GM12892 (cell line): ENCODE results near the gene SPATA25.

Source experiments
- POLR2A ChIP-seq: IDR thresholded peaks from 2 replicates; pipeline ENCODE4 v1.6.1; 2011; ENCODE audit warnings: low read depth, low read length, control low read depth
- POLR2AphosphoS5 ChIP-seq: IDR thresholded peaks from 2 replicates; pipeline ENCODE4 v1.6.1; 2011; ENCODE audit warnings: low read depth, low read length, control low read depth

DNA sequence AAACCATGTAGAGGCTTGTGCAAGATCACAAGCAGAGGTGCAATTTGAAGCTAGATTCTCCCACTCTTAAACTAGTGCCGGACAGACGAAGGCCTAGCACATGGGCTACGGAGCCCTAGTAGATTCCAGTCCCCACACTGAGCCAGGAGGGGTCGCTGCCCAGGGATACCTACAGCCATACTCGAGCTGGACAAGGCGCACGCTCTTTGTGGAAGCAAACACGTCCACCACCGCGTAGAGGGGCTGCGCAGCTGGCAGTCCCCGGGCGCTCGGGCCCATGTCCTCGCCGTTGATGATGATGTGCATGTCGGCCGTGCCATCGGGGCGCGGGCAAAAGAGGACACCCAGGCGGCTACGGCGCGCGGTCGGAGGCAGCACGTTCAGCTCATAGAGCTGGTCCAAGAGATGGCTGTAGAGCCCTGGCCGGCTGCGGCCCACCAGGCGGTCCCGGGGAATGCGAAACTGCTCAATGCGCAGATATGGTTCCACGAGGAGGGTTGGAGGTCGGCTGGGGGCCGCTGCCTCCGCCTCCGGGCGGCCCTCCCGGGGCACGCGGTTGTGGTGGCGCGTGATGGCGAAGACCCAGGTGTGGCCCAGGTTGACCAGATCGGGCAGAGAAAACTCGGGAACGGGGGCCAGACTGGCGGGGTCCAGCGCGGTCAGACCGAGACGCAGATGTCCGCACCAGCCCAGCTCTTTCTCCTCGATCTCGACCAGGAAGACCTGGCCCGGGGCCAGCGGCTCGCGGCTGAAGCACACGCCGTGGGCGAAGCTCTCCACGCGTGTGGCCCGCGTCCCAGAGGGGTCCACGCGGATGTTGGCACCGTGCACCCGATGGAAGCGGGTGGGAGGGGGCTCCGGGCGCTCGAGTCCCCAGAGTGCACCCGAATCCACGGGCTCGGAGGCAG is 2.9 kb upstream of the SPATA25 start:
- TF ChIP-seq POLR2AphosphoS5 (no peak), POLR2A (no peak)
